HepG2 (cell line): Measurements from ENCODE around the gene CDKN3. TPM values are rescaled to one million over a fixed set of nuclear protein-coding genes. Genes with fewer than 3 reads are reported as not detected.

ENCODE experiments used
- ARID5B ChIP-seq: IDR thresholded peaks from 2 replicates; pipeline ENCODE4 v1.4.0; 2020; ENCODE audit warnings: mild to moderate bottlenecking, missing genetic modification reagents
- DMTF1 ChIP-seq: sonication (generic); formaldehyde crosslinking; IDR thresholded peaks from 2 replicates; pipeline ENCODE4 v1.4.0; 2020; ENCODE audit warnings: mild to moderate bottlenecking, missing genetic modification reagents
- GMEB1 ChIP-seq: sonication (generic); formaldehyde crosslinking; IDR thresholded peaks from 2 replicates; pipeline ENCODE4 v1.5.1; 2020; ENCODE audit warnings: missing genetic modification reagents, mild to moderate bottlenecking, borderline replicate concordance
- HBP1 ChIP-seq: IDR thresholded peaks from 2 replicates; pipeline ENCODE4 v1.6.1; 2016; ENCODE audit warnings: low read depth, control low read depth
- HOXA3 ChIP-seq: sonication (generic); formaldehyde crosslinking; IDR thresholded peaks from 2 replicates; pipeline ENCODE4 v1.5.0; 2020; ENCODE audit warnings: missing genetic modification reagents
- KAT2B ChIP-seq: fragments of 150-350 bp; IDR thresholded peaks from 2 replicates; pipeline ENCODE4 v1.6.1; 2014; ENCODE audit warnings: low read depth, low read length, borderline replicate concordance
- NRL ChIP-seq: sonication (generic); formaldehyde crosslinking; IDR thresholded peaks from 2 replicates; pipeline ENCODE4 v1.5.0; 2020; ENCODE audit warnings: missing genetic modification reagents, mild to moderate bottlenecking, moderate library complexity, borderline replicate concordance
- SALL2 ChIP-seq: sonication (generic); formaldehyde crosslinking; IDR thresholded peaks from 2 replicates; pipeline ENCODE4 v1.8.1; 2023; ENCODE audit warnings: mild to moderate bottlenecking, missing genetic modification reagents, inconsistent platforms
- SP2 ChIP-seq: sonication (generic); formaldehyde crosslinking; IDR thresholded peaks from 2 replicates; pipeline ENCODE4 v1.5.1; 2020; ENCODE audit warnings: mild to moderate bottlenecking, missing genetic modification reagents
- SUZ12 ChIP-seq: fragments of 150-350 bp; IDR thresholded peaks from 2 replicates; pipeline ENCODE4 v1.6.1; 2014; ENCODE audit warnings: low read depth, low read length
- ZBTB44 ChIP-seq: sonication (generic); formaldehyde crosslinking; IDR thresholded peaks from 2 replicates; pipeline ENCODE4 v1.4.0; 2020; ENCODE audit warnings: missing genetic modification reagents
- ZEB1 ChIP-seq: IDR thresholded peaks from 2 replicates; pipeline ENCODE4 v1.6.1; 2012; ENCODE audit warnings: mild to moderate bottlenecking, low read depth, inconsistent platforms; ENCODE audit not compliant: insufficient replicate concordance
- ZNF20 ChIP-seq: sonication (generic); formaldehyde crosslinking; IDR thresholded peaks from 2 replicates; pipeline ENCODE4 v1.4.0; 2020; ENCODE audit warnings: mild to moderate bottlenecking, moderate library complexity, missing genetic modification reagents
- ZNF235 ChIP-seq: sonication (generic); formaldehyde crosslinking; IDR thresholded peaks from 2 replicates; pipeline ENCODE4 v1.8.1; 2023; ENCODE audit warnings: mild to moderate bottlenecking, missing genetic modification reagents, borderline replicate concordance
- ZNF589 ChIP-seq: sonication (generic); formaldehyde crosslinking; conservative IDR thresholded peaks from 2 replicates; pipeline ENCODE4 v1.8.0; 2022; ENCODE audit warnings: mild to moderate bottlenecking, moderate library complexity, missing genetic modification reagents
- ZNF619 ChIP-seq: sonication (generic); formaldehyde crosslinking; IDR thresholded peaks from 2 replicates; pipeline ENCODE4 v1.4.0; 2020; ENCODE audit warnings: mild to moderate bottlenecking, missing genetic modification reagents
- polyA plus RNA-seq, 8 experiments: library from polyadenylated mRNA; depleted of rRNA in 3 of 8; stranded (reverse) in 7 of 8; unstranded in 1 of 8; fragments of >200 nt; fragmentation: Illumina TruSeq in 4 of 8; extraction: Trizol in 4 of 8; gene quantifications; 2 replicates each; pipeline versions ENCODE4 v1.2.1 to v1.2.3, GENCODE V29; 2011 to 2016; ENCODE audit warnings: low read depth in 4 of 8, missing spikeins in 1 of 8, mixed read lengths in 1 of 8; ENCODE audit not compliant: insufficient read depth in 1 of 8
- total RNA-seq, 5 experiments: library from RNA; depleted of rRNA; stranded (reverse); fragments of >200 nt; fragmentation: Illumina TruSeq; extraction: Trizol; gene quantifications; 2 replicates each; pipeline ENCODE4 v1.2.3, GENCODE V29; 2016; ENCODE audit warnings: low read depth in 1 of 5

The CDKN3 gene
- total and polyA plus RNA-seq, 2 of the 13 experiments (the other 11 are each of a cell fraction or from before 2014, with no cell fraction given), result 63.0 to 88.9 TPM

GRCh38 chr14:54440873-54441868 is 44.4 kb downstream of the CDKN3 start, which contains the start of gene CNIH1 (continued):
- TF ChIP-seq DMTF1 (CRISPR knock-in tag), result no peak
- TF ChIP-seq SALL2 (CRISPR knock-in tag), result 0 out of 2 replicates have a peak, but pooled peaks have one; percentile 62
- peak; percentile 75; the same call in 1 of the 2 replicates for TF ChIP-seq ZNF589 (CRISPR knock-in tag)
- TF ChIP-seq SP2 (CRISPR knock-in tag), result no peak; the same call in 1 of the 2 replicates
- TF ChIP-seq NRL (CRISPR knock-in tag), result peak; percentile 51; the same call in 1 of the 2 replicates
- TF ChIP-seq HOXA3 (CRISPR knock-in tag), result peak; percentile 79
- peak; percentile 52; the same call in 1 of the 2 replicates for TF ChIP-seq ZNF235
- TF ChIP-seq ZEB1, result peak; percentile 41
- no peak for TF ChIP-seq ZNF619 (CRISPR knock-in tag)
- TF ChIP-seq ZNF20, result no peak
- no peak; the same call in none of the 2 replicates for TF ChIP-seq GMEB1 (CRISPR knock-in tag)
- no peak for TF ChIP-seq ZBTB44 (CRISPR knock-in tag)
- peak; percentile 94; the same call in 1 of the 2 replicates for TF ChIP-seq HBP1 (CRISPR knock-in tag)
- TF ChIP-seq SUZ12, result peak; percentile 9; the same call in 1 of the 2 replicates
- TF ChIP-seq ARID5B (CRISPR knock-in tag), result peak; percentile 75
- TF ChIP-seq KAT2B, result peak; percentile 67; the same call in 1 of the 2 replicates
